HEK293T (cell line): ENCODE measurements around the gene LARP1B.
"Not testable (repeated sequence)": the region's sequence is repeated elsewhere in the genome, so short reads cannot be mapped to it uniquely, and the experiment has no call there.

Experiments used
- CTCF ChIA-PET: fragments of 350-600 bp; formaldehyde crosslinking; extraction: SDS; loops from one replicate; lab custom pipeline; 2021; ENCODE audit warnings: antibody characterized with exemption, inconsistent platforms; lab: Yijun Ruan, JAX
- POLR2A ChIA-PET: fragments of 350-600 bp; formaldehyde crosslinking; extraction: SDS; loops from one replicate; lab custom pipeline; 2020; ENCODE audit warnings: antibody characterized with exemption, inconsistent platforms; lab: Yijun Ruan, JAX
- DNase-seq: peaks from one replicate; pipeline ENCODE4 v3.0.0; 2012; ENCODE audit warnings: mixed read lengths; ENCODE audit errors: extremely low spot score
- ARNT ChIP-seq: fragments of 450-650 bp; IDR thresholded peaks from 2 replicates; pipeline ENCODE4 v1.6.1; 2017; ENCODE audit warnings: mild to moderate bottlenecking
- BHLHE40 ChIP-seq: fragments of 450-650 bp; IDR thresholded peaks from 2 replicates; pipeline ENCODE4 v1.6.1; 2016; ENCODE audit warnings: mild to moderate bottlenecking, moderate library complexity, borderline replicate concordance
- CTBP1 ChIP-seq: fragments of 450-650 bp; IDR thresholded peaks from 2 replicates; pipeline ENCODE4 v1.6.1; 2016; ENCODE audit warnings: borderline replicate concordance
- ELF4 ChIP-seq: fragments of 450-650 bp; IDR thresholded peaks from 2 replicates; pipeline ENCODE4 v1.6.1; 2017; ENCODE audit warnings: antibody characterized with exemption
- FOXA1 ChIP-seq: fragments of 450-650 bp; IDR thresholded peaks from 2 replicates; pipeline ENCODE4 v1.6.1; 2016; ENCODE audit warnings: mild to moderate bottlenecking
- FOXK2 ChIP-seq: fragments of 450-650 bp; IDR thresholded peaks from 2 replicates; pipeline ENCODE4 v1.6.1; 2016; ENCODE audit warnings: mild to moderate bottlenecking
- FOXM1 ChIP-seq: fragments of 450-650 bp; IDR thresholded peaks from 2 replicates; pipeline ENCODE4 v1.6.1; 2017; ENCODE audit warnings: mild to moderate bottlenecking, borderline replicate concordance
- HDGF ChIP-seq: fragments of 450-650 bp; IDR thresholded peaks from 2 replicates; pipeline ENCODE4 v1.6.1; 2017; ENCODE audit warnings: antibody characterized with exemption, borderline replicate concordance
- L3MBTL2 ChIP-seq: fragments of 450-650 bp; conservative IDR thresholded peaks from 2 replicates; pipeline ENCODE4 v1.6.1; 2016; ENCODE audit warnings: mild to moderate bottlenecking
- LEF1 ChIP-seq: fragments of 450-650 bp; IDR thresholded peaks from 2 replicates; pipeline ENCODE4 v1.6.1; 2017; ENCODE audit warnings: mild to moderate bottlenecking, borderline replicate concordance
- NFRKB ChIP-seq: fragments of 450-650 bp; IDR thresholded peaks from 2 replicates; pipeline ENCODE4 v1.6.1; 2016; ENCODE audit warnings: mild to moderate bottlenecking, moderate library complexity
- SP1 ChIP-seq: fragments of 450-650 bp; IDR thresholded peaks from 2 replicates; pipeline ENCODE4 v1.6.1; 2017
- SUZ12 ChIP-seq: fragments of 450-650 bp; IDR thresholded peaks from 2 replicates; pipeline ENCODE4 v1.6.1; 2016; ENCODE audit warnings: mild to moderate bottlenecking
- TARDBP ChIP-seq: fragments of 450-650 bp; IDR thresholded peaks from 2 replicates; pipeline ENCODE4 v1.6.1; 2016
- ZNF384 ChIP-seq: fragments of 450-650 bp; IDR thresholded peaks from 2 replicates; pipeline ENCODE4 v1.6.1; 2016
- TF ChIP-seq, protein P1 (sequence below): fragments of 450-650 bp; IDR thresholded peaks from 2 replicates; pipeline ENCODE4 v1.6.1; 2016

Gene LARP1B

DNA sequence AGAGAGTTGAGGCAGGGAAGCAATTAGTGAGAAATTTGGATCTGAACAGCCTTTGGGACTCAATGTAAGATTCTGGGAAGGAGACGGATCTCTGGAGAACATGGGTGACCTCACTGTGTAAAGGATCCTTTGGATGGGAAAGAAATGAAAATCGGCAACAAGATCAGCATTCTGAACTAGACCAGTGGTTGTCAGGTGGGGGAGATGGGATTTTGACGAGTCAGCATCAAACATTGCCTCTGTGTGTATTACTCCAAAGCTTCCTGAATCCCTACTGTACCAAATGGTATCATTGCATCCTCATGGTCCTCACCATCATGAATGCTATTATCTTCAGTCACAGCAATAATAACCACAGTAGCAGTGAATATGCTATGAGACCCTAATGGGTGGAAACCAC is 173.7 kb downstream of the LARP1B start:
- DNase-seq: no peak
- ChIA-PET CTCF (no interaction called here), POLR2A (no interaction called here)
- TF ChIP-seq FOXM1 (no peak), ZNF384 (no peak), BHLHE40 (no peak), ARNT (no peak), SP1 (no peak), TARDBP (no peak), LEF1 (no peak), SUZ12 (no peak)
- TF ChIP-seq, protein P1, sequence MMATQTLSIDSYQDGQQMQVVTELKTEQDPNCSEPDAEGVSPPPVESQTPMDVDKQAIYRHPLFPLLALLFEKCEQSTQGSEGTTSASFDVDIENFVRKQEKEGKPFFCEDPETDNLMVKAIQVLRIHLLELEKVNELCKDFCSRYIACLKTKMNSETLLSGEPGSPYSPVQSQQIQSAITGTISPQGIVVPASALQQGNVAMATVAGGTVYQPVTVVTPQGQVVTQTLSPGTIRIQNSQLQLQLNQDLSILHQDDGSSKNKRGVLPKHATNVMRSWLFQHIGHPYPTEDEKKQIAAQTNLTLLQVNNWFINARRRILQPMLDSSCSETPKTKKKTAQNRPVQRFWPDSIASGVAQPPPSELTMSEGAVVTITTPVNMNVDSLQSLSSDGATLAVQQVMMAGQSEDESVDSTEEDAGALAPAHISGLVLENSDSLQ: no peak

DNA sequence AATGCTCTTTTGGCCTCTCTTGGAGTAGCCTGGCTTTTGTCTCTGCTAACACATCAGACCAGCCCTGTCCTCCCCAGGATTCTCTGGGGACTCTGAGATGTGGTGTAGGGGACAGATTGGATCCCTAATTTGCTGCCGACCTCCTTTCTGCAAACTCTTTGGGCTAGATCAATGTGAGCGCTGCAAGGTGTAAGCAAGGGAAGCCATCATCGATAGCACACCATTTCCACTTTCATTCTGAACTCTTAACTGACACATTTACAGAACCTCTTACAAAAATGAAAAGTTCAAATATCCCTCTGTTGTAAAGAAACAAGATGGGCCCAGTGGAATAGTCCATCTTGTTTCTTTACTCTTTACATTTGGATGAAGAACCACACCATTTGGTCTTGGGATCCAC is 179.9 kb downstream of the LARP1B start:
- CTCF ChIA-PET: no interaction called here
- TF ChIP-seq CTBP1 (no peak), SUZ12 (no peak)
- POLR2A ChIA-PET: no interaction called here
- no peak for DNase-seq

DNA sequence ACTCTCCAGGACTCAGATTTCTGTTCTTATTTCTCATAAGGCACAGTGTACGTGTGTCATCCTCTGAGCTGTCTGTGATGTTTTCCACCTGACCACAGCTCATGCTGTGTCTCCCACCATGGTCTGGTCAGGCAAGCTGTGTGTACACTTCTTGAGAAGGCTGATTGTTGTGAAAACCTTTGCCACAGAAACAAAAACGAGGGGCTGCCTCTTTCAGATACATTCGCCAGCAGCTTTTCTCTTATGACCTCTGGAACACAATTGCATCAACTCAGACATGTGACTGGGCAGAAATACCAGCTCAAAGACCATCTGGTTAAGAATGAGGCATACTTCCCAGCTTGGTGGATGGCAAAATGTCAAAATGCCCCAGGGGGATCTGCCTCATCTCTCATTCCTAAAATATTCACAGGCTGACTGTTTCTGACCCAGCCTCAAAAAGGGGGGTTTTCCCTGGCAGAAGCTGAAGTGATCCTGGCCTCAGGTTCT is 180.4 kb downstream of the LARP1B start:
- ChIA-PET CTCF (no interaction called here), POLR2A (no interaction called here)
- TF ChIP-seq ELF4 (no peak), LEF1 (no peak), SUZ12 (no peak), TARDBP (no peak), CTBP1 (no peak), ZNF384 (no peak), FOXK2 (no peak), HDGF (no peak), FOXA1 (no peak), BHLHE40 (no peak), ARNT (no peak), FOXM1 (no peak), L3MBTL2 (no peak), NFRKB (no peak), SP1 (no peak)
- TF ChIP-seq, protein P1: no peak
- DNase-seq: no peak

DNA sequence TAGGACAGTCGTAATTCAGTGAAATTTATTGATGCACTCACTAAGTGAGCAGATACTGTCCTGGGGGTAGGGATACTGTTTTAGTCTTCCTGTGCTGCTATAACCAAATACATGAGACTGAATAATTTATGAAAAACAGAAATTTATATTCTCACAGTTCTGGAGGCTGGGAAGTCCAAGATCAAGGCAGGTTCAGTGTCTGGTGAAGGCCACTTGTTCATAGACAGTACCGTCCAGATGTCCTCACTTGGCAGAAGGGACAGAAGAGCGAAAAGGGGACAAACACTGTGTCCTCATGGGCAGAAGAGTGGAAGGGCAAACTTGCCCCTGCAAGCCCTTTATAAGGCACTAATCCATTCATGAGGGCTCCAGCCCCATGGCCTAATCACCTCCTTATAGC is 180.9 kb downstream of the LARP1B start:
- TF ChIP-seq ZNF384 (no peak), SUZ12 (no peak), SP1 (no peak)
- TF ChIP-seq, protein P1: no peak
- CTCF ChIA-PET: no interaction called here
- POLR2A ChIA-PET: no interaction called here
- no peak for DNase-seq

DNA sequence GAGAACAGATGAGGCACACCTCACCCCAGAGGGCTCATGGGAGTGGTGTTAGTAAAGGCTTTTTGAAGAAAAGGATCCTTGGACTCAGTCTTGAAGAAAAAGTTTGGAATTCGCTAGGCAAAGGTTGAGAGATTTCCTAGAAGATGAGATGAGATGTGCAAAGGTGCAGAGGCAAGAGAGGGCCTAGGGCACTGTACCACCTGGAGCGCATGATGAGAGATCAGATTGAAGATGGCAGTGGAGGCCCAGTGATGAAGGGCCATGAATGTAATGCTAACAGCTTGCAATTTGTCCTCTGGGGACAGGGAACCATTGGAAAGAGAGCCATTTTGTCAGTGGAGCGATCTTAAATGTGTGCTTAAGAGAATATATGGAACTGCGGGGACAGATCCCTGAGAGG is 181.5 kb downstream of the LARP1B start:
- TF ChIP-seq BHLHE40 (no peak), ELF4 (no peak), FOXM1 (no peak), ZNF384 (no peak), ARNT (no peak), FOXA1 (no peak), TARDBP (no peak), SP1 (no peak)
- TF ChIP-seq, protein P1: no peak
- no peak for DNase-seq
- ChIA-PET POLR2A (no interaction called here), CTCF (no interaction called here)

DNA sequence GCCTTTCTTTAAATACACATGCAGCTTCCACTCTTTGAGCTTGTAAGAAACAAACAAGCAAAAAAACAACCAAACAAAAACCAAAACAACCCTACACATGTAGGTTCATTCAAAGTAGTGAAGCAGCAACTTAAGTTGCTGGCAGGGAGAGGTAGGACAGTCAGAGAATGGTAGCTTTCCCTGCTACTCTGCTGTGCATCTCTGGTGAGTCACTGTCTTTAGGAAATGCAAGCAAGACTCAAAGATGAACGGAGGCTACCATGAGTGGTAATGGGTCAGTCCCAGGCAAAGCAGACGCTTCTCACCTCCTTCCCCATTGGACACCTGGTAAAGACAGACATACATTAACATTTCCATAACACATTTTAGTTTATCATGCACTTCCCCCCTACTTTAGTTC is 183.3 kb downstream of the LARP1B start:
- TF ChIP-seq CTBP1: no peak
- no peak for TF ChIP-seq SUZ12
- TF ChIP-seq LEF1: no peak
- TF ChIP-seq NFRKB: no peak
- no peak for TF ChIP-seq BHLHE40
- CTCF ChIA-PET: no interaction called here
- POLR2A ChIA-PET: no interaction called here
- DNase-seq: no peak

DNA sequence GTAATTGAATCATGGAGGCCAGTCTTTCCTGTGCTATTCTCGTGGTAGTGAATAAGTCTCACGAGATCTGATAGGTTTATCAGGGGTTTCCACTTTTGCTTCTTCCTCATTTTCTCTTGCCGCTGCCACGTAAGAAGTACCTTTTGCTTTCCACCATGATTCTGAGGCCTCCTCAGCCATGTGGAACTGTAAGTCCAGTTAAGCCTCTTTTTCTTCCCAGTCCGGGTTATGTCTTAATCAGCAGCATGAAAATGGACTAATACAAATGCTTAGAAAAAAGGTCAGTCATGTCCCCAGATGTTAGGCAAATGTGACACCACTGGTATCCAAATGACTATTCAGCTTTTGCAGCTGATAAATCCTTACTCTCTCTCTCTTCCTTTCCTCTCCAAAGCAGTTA is 184.3 kb downstream of the LARP1B start:
- DNase-seq, POLR2A ChIA-PET: not testable (repeated sequence)
- CTCF ChIA-PET: interaction anchor here (0.7 kb wide), 1 partner anchor 9 kb away, joined by 3 read pairs; no protein-coding TSS in a partner anchor
